Sigmoid colon (tissue), 7 donors: ENCODE data around the gene GDF11. TPM values are rescaled to one million over a fixed set of nuclear protein-coding genes. Genes with fewer than 3 reads are reported as not detected.

ENCODE experiments used
- DNase-seq: peaks from one replicate; pipeline ENCODE4 v3.0.0-alpha.2; 2019
- H3K27ac ChIP-seq, 4 donors: fragments of 200-600 bp; sonication (generic); one replicate each; pipeline ENCODE4 v1.5.1; 2016 to 2019; ENCODE audit warnings: mild to moderate bottlenecking in 1 of 4
- H3K27me3 ChIP-seq, 3 donors: fragments of 200-600 bp; sonication (generic); one replicate each; pipeline ENCODE4 v1.5.1; 2019; ENCODE audit warnings: mild to moderate bottlenecking in 1 of 3
- H3K36me3 ChIP-seq, 4 donors: fragments of 200-600 bp; sonication (generic); one replicate each; pipeline ENCODE4 v1.5.1; 2016 to 2019
- H3K4me1 ChIP-seq, 4 donors: fragments of 200-600 bp; sonication (generic); one replicate each; pipeline ENCODE4 v1.5.1; 2017 to 2019
- H3K4me3 ChIP-seq, 4 donors: fragments of 200-600 bp; sonication (generic); one replicate each; pipeline ENCODE4 v1.5.1; 2017 to 2019; ENCODE audit warnings: mild to moderate bottlenecking in 2 of 4, moderate library complexity in 1 of 4
- H3K9me3 ChIP-seq, 4 donors: fragments of 200-600 bp in 3 of 4; sonication (generic) in 3 of 4; one replicate each; pipeline versions ENCODE4 v1.5.1 to v1.6.1; 2013 to 2019
- CTCF ChIP-seq, 4 experiments: fragments of 450-650 bp in 3 of 4; fragments of 200-600 bp in 1 of 4; IDR thresholded peaks; one replicate each; pipeline ENCODE4 v1.5.1; 2016 to 2019; ENCODE audit warnings: antibody characterized with exemption in 4 of 4, mild to moderate bottlenecking in 3 of 4, moderate library complexity in 2 of 4
- EP300 ChIP-seq, 4 donors: sonication (generic); formaldehyde crosslinking; IDR thresholded peaks; one replicate each; pipeline ENCODE4 v1.6.1; 2017; ENCODE audit warnings: antibody characterized with exemption in 4 of 4
- POLR2A ChIP-seq, 2 donors: fragments of 450-650 bp; IDR thresholded peaks; one replicate each; pipeline ENCODE4 v1.6.1; 2016; ENCODE audit warnings: antibody characterized with exemption in 2 of 2, mild to moderate bottlenecking in 2 of 2, moderate library complexity in 2 of 2
- POLR2AphosphoS5 ChIP-seq, 4 donors: sonication (generic); formaldehyde crosslinking; IDR thresholded peaks; one replicate each; pipeline ENCODE4 v1.6.1; 2017; ENCODE audit warnings: antibody characterized with exemption in 4 of 4
- WGBS, 2 donors: extraction: QIAGEN DNeasy Blood & Tissue Kit; methylation state at CpG; one replicate each; pipeline ENCODE4 v1.1.7; 2013; 5-methylcytosine and 5-hydroxymethylcytosine counted together
- intact Hi-C: fragments of 100-400 bp; cut with DNase I; formaldehyde crosslinking; loops from one replicate; pipeline ENCODE4 v1.15.1; 2023
- polyA plus RNA-seq, 3 donors: library from polyadenylated mRNA; stranded (reverse); fragments of 200-250 nt; gene quantifications; one replicate each; pipeline ENCODE4 v1.2.3, GENCODE V29; 2013
- total RNA-seq, 4 donors: library from RNA; depleted of rRNA; stranded (reverse); fragments of >200 nt; gene quantifications; one replicate each; pipeline ENCODE4 v1.1.0, GENCODE V29; 2016
- donor health status: healthy with polysubstance abuse.
- donor health status: Bipolar disorder and iron deficiency.
- donor health status: healthy.

Gene GDF11
- total and polyA plus RNA-seq, 7 donors = 1.2 to 12.2 (median 4.3) TPM

DNA sequence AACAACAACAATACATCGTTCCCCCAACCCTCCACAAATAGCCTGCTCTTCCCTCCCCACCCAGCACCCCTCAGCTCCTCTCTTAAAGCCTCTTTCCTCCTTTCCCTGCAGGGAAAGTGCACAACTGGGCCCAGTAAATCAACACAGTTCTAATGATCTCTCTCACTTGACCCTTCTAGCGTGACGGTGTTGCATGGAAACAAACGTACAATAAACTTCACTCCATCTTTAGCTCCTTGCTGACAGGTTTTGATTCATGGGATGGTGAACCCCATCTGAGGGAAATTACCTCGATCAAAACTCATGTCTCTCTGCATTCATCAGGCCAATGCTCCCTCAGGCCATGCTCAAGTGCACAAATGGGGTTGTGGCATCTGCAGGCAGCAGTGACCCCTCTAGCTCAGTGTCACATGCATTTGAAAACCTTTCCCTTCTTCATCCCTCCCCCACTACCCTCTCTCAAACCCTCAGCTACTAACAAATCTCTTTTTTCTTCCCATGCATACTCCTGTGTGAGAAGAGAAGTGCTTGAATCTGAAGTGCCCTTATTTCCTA lies 22.9 kb downstream of the GDF11 start:
- Histone ChIP-seq H3K4me3 (no peak overlapping the region), H3K4me1 (no peaks in the 10 kb centered on the region), H3K36me3 (peaks cover 0 to 42% (median under 1%) of the 10 kb centered on the region in 4 donors), H3K9me3 (no peaks in the 10 kb centered on the region), H3K27me3 (no peaks in the 10 kb centered on the region), H3K27ac (no peak overlapping the region)
- intact Hi-C loops = no loop called here
- TF ChIP-seq POLR2A (IDR thresholded peaks at IDR 0.05) = no peak
- TF ChIP-seq CTCF (IDR thresholded peaks at IDR 0.05) = no peak
- no peak for TF ChIP-seq POLR2AphosphoS5 (IDR thresholded peaks at IDR 0.05)
- no peak for TF ChIP-seq EP300 (IDR thresholded peaks at IDR 0.05)
- no peak for DNase-seq
- 85 to 88% methylated on average over 5 of the region's 5 CpGs for WGBS, 2 donors

DNA sequence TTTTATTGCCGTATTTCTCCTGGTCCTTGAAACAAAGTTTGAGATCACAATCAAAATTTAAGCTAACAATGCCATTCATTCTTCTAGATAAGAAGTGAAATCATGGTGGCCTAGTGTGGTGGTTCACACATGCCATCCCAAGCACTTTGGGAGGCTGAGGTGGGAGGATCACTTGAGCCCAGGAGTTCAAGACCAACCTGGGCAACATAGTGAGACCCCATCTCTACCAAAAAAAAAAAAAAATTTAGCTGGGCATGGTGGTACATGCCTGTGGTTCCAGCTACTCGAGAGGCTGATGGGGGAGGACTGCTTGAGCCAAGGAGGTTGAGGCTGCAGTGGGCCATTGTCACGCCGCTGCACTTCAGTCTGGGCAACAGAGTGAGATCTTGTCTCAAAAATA lies 24.2 kb downstream of the GDF11 start:
- DNase-seq = no peak
- intact Hi-C loops = no loop called here
- no peaks in the 10 kb centered on the region for H3K9me3 ChIP-seq
- no peak overlapping the region for H3K4me3 ChIP-seq
- H3K27me3 ChIP-seq = no peaks in the 10 kb centered on the region
- no peaks in the 10 kb centered on the region for H3K4me1 ChIP-seq
- no peak overlapping the region for H3K27ac ChIP-seq
- peaks cover 0 to 54% (median 10%) of the 10 kb centered on the region in 4 donors for H3K36me3 ChIP-seq
- WGBS, 2 donors = 88 to 96% methylated on average over 4 of the region's 4 CpGs
- no peak for TF ChIP-seq CTCF (IDR thresholded peaks at IDR 0.05)
- no peak for TF ChIP-seq EP300 (IDR thresholded peaks at IDR 0.05)
- TF ChIP-seq POLR2A (IDR thresholded peaks at IDR 0.05) = no peak
- no peak for TF ChIP-seq POLR2AphosphoS5 (IDR thresholded peaks at IDR 0.05)

GRCh38 chr12:55771736-55772135 lies 28.8 kb downstream of the GDF11 start:
- 89 to 93% methylated on average over 6 of the region's 6 CpGs for WGBS, 2 donors
- Histone ChIP-seq H3K27ac (no peak overlapping the region), H3K27me3 (no peaks in the 10 kb centered on the region), H3K4me3 (no peak overlapping the region), H3K4me1 (no peaks in the 10 kb centered on the region), H3K9me3 (no peaks in the 10 kb centered on the region), H3K36me3 (peaks cover 4 to 54% (median 10%) of the 10 kb centered on the region in 4 donors)
- no peak for DNase-seq
- no peak for TF ChIP-seq CTCF (IDR thresholded peaks at IDR 0.05)
- no peak for TF ChIP-seq EP300 (IDR thresholded peaks at IDR 0.05)
- no peak for TF ChIP-seq POLR2AphosphoS5 (IDR thresholded peaks at IDR 0.05)
- intact Hi-C loops = no loop called here

- Histone ChIP-seq H3K4me1 (no peaks in the 10 kb centered on the region), H3K36me3 (peaks cover 5 to 68% (median 12%) of the 10 kb centered on the region in 4 donors)
- 96% methylated on average over 3 of the region's 3 CpGs for WGBS, 2 donors
Measured at GRCh38 chr12:55777856-55778255, 34.9 kb downstream of the GDF11 start.

More at GRCh38 chr12:55777856-55778255, 34.9 kb downstream of the GDF11 start:
- Histone ChIP-seq H3K9me3 (no peaks in the 10 kb centered on the region), H3K27me3 (no peaks in the 10 kb centered on the region), H3K4me3 (no peak overlapping the region), H3K27ac (no peak overlapping the region)
- intact Hi-C loops = no loop called here
- TF ChIP-seq CTCF (IDR thresholded peaks at IDR 0.05) = no peak
- no peak for TF ChIP-seq POLR2AphosphoS5 (IDR thresholded peaks at IDR 0.05)
- TF ChIP-seq EP300 (IDR thresholded peaks at IDR 0.05) = no peak
- TF ChIP-seq POLR2A (IDR thresholded peaks at IDR 0.05) = no peak
- no peak for DNase-seq
